ENCODE results near the gene SKAP1. TPM values are rescaled to one million over a fixed set of nuclear protein-coding genes. Genes with fewer than 3 reads are reported as not detected.

Gene SKAP1
- total RNA-seq, 4 donors from 2014 or later = not detected

DNA sequence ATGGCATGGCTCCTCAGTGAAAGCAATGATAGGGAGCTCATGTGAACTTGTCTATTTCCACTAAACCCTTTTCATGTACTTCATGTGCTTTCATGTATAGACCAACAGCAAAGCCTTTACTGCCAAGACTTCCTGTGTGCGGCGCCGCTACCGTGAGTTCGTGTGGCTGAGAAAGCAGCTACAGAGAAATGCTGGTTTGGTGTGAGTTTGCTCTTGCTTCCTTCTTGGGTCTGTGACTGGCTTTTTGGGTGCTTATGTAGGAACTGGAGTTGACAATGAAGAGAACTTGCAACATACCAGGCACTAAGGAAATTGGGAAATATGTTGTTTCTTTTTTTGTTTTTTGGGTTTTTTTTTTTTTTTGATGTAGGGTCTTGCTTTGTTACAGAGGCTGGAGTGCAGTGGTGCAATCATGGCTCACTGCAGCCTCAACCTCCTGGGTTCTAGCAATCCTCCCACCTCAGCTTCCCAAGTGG is 316.8 kb downstream of the SKAP1 start:
- in situ Hi-C loops (cut with MboI; ENCODE audit: low sequenced_read_pairs in 4 of 4) (no loop called here), intact Hi-C loops (cut with DNase I; ENCODE audit: low total_unique reads) (no loop called here)
- ATAC-seq (no peak), DNase-seq (peak in 1 of 2 donors; percentile 5)
- no peaks in the 10 kb centered on the region for H3K9me3 ChIP-seq
- TF ChIP-seq CTCF (IDR thresholded peaks at IDR 0.05 in 4 of 5, conservative IDR thresholded peaks at IDR 0.05 in 1 of 5) (no peak), POLR2A (IDR thresholded peaks at IDR 0.05) (no peak)
- H3K36me3 ChIP-seq = peaks cover 0 to 47% of the 10 kb centered on the region in 2 donors
- no peaks in the 10 kb centered on the region for H3K27me3 ChIP-seq
- H3K27ac ChIP-seq = no peak overlapping the region
- H3K4me1 ChIP-seq = peaks cover 8 to 15% of the 10 kb centered on the region in 2 donors
- H3K4me3 ChIP-seq = no peak overlapping the region

DNA sequence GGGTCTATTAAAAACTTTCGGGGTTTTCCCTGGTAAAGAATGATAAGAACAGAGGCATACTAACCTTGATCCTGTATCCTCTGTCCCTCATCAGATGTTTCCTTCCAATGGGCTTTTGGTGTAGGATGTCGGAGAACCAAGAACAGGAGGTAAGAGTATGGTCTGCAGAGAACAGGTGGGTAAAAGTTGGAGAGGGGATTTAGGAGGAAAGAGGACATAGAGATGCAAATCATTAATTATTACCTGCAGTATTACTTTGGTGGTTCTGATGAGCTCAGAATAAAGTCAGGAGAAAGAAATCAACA is 318.1 kb downstream of the SKAP1 start:
- Histone ChIP-seq H3K4me1 (peaks cover 11 to 18% of the 10 kb centered on the region in 2 donors), H3K27me3 (no peaks in the 10 kb centered on the region), H3K4me3 (no peak overlapping the region), H3K36me3 (peaks cover 0 to 37% of the 10 kb centered on the region in 2 donors), H3K27ac (no peak overlapping the region), H3K9me3 (no peaks in the 10 kb centered on the region)
- no peak for TF ChIP-seq POLR2A (IDR thresholded peaks at IDR 0.05)
- TF ChIP-seq CTCF (IDR thresholded peaks at IDR 0.05 in 4 of 5, conservative IDR thresholded peaks at IDR 0.05 in 1 of 5) = no peak
- ATAC-seq = no peak
- in situ Hi-C loops (cut with MboI; ENCODE audit: low sequenced_read_pairs in 4 of 4) = no loop called here
- intact Hi-C loops (cut with DNase I; ENCODE audit: low total_unique reads) = no loop called here
- DNase-seq = no peak

DNA sequence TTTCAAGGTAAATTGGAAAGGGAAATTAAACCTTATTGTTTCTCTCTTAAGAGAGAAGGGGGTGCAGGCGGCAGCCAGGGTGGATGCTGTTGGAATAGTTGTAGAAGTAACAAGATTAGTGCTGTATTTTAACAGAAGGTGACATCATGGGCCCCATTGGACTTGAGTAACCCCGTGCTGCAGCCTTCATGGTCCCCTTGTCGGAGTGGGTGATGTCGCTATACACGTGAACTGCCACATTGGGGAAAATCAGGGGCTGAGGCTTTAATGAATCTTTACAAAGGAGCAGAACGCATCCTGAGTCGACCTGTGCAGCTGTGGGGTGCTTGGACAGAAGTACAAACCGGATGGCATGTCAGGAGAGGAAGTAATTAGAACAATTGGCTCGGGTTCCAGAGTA is 319.3 kb downstream of the SKAP1 start:
- H3K4me3 ChIP-seq = no peak overlapping the region
- intact Hi-C loops (cut with DNase I; ENCODE audit: low total_unique reads) = no loop called here
- TF ChIP-seq CTCF (IDR thresholded peaks at IDR 0.05 in 4 of 5, conservative IDR thresholded peaks at IDR 0.05 in 1 of 5) = no peak
- TF ChIP-seq POLR2A (IDR thresholded peaks at IDR 0.05) = no peak
- H3K9me3 ChIP-seq = no peaks in the 10 kb centered on the region
- DNase-seq (no peak), ATAC-seq (no peak)
- H3K36me3 ChIP-seq = peaks cover 0 to 27% of the 10 kb centered on the region in 2 donors
- in situ Hi-C loops (cut with MboI; ENCODE audit: low sequenced_read_pairs in 4 of 4) = no loop called here
- H3K4me1 ChIP-seq = peaks cover 14 to 18% of the 10 kb centered on the region in 2 donors
- no peak overlapping the region for H3K27ac ChIP-seq
- no peaks in the 10 kb centered on the region for H3K27me3 ChIP-seq

- ATAC-seq (peak; percentile 95 to 97), DNase-seq (peak; percentile 81 to 87)
- intact Hi-C loops (cut with DNase I; ENCODE audit: low total_unique reads) = loop anchor here (1.0 to 5.0 kb wide), 3 partner anchors 23 to 210 kb away; partner anchors contain the start of gene SP2
- H3K36me3 ChIP-seq = no peaks in the 10 kb centered on the region
- in situ Hi-C loops (cut with MboI; ENCODE audit: low sequenced_read_pairs in 4 of 4) = no loop called here
- H3K27me3 ChIP-seq = no peaks in the 10 kb centered on the region
- peak within 1 kb of the TSS; percentile 64 to 99 (median 94) for H3K4me3 ChIP-seq
- H3K4me1 ChIP-seq = peaks cover 14 to 18% of the 10 kb centered on the region in 2 donors
- peak within 1 kb of the TSS; percentile 92 to 100 (median 98) for H3K27ac ChIP-seq
- H3K9me3 ChIP-seq = no peaks in the 10 kb centered on the region
- peak; percentile 67 to 70 for TF ChIP-seq POLR2A (IDR thresholded peaks at IDR 0.05)
- peak in 2 of 5 experiments; percentile 8 to 22 for TF ChIP-seq CTCF (IDR thresholded peaks at IDR 0.05 in 4 of 5, conservative IDR thresholded peaks at IDR 0.05 in 1 of 5)
Measured at GRCh38 chr17:48107137-48108055, 322.6 kb downstream of the SKAP1 start, which contains the start of gene SNX11. TSS of gene SNX11 (plus strand) at chr17:48107766. CDS start at chr17:48112044, 4,278 bp downstream.

Data from gastrocnemius medialis (tissue), 4 donors.